DND-41 (cell line): Measurements from ENCODE around the gene HES4.

Experiments used
- CTCF ChIP-seq: IDR thresholded peaks from 2 replicates; pipeline ENCODE4 v1.5.1; 2012; ENCODE audit warnings: borderline replicate concordance, low read length, moderate library complexity, mild to moderate bottlenecking; ENCODE audit not compliant: poor library complexity, severe bottlenecking; ENCODE audit errors: extremely low read depth
- EZH2 ChIP-seq: IDR thresholded peaks from 3 replicates; pipeline ENCODE4 v1.6.1; 2012; ENCODE audit warnings: borderline replicate concordance, low read depth, mild to moderate bottlenecking, moderate library complexity, low read length, inconsistent platforms; ENCODE audit not compliant: severe bottlenecking

- TF ChIP-seq CTCF: no peak
- no peak for TF ChIP-seq EZH2
Measured at GRCh38 chr1:952201-952600, 47.7 kb downstream of the HES4 start.
